MM.1S (cell line): ENCODE results near the gene SF3A2.

Experiments
- DNase-seq: peaks from one replicate; pipeline ENCODE4 v3.0.0-alpha.2; 2015
- H2AFZ ChIP-seq: fragments of 300-600 bp; sonication (generic); 2 replicates; pipeline ENCODE4 v1.6.0; 2016; ENCODE audit warnings: antibody characterized with exemption, low read length
- H3F3A ChIP-seq: fragments of 300-600 bp; sonication (generic); 2 replicates; pipeline ENCODE4 v1.6.1; 2016; ENCODE audit warnings: mild to moderate bottlenecking, antibody characterized with exemption, low read length, moderate library complexity, mixed read lengths; ENCODE audit not compliant: insufficient read depth
- H3K27ac ChIP-seq: fragments of 300-600 bp; sonication (generic); 2 replicates; pipeline ENCODE4 v1.5.1; 2016; ENCODE audit warnings: mild to moderate bottlenecking, low read length
- H3K27me3 ChIP-seq: fragments of 300-600 bp; sonication (generic); replicated peaks from 2 replicates; pipeline ENCODE4 v1.6.0; 2016; ENCODE audit warnings: low read length; ENCODE audit not compliant: insufficient read depth
- H3K36me3 ChIP-seq: fragments of 300-600 bp; sonication (generic); replicated peaks from 2 replicates; pipeline ENCODE4 v1.6.1; 2016; ENCODE audit warnings: mild to moderate bottlenecking, low read length, mixed read lengths; ENCODE audit not compliant: insufficient read depth
- H3K4me1 ChIP-seq: fragments of 300-600 bp; sonication (generic); 2 replicates; pipeline ENCODE4 v1.6.1; 2016; ENCODE audit warnings: low read length, mixed read lengths
- H3K4me2 ChIP-seq: fragments of 300-600 bp; sonication (generic); 2 replicates; pipeline ENCODE4 v1.6.0; 2016; ENCODE audit warnings: low read depth, low read length
- H3K4me3 ChIP-seq: fragments of 300-600 bp; sonication (generic); 2 replicates; pipeline ENCODE4 v1.5.1; 2016; ENCODE audit warnings: low read length, mixed read lengths
- H3K79me2 ChIP-seq: fragments of 300-600 bp; sonication (generic); 2 replicates; pipeline ENCODE4 v1.6.1; 2016; ENCODE audit warnings: mixed run types, low read length, mixed read lengths
- H3K9ac ChIP-seq: fragments of 300-600 bp; sonication (generic); 2 replicates; pipeline ENCODE4 v1.6.1; 2016; ENCODE audit warnings: low read length, mixed read lengths
- H3K9me2 ChIP-seq: fragments of 300-600 bp; sonication (generic); replicated peaks from 2 replicates; pipeline ENCODE4 v1.6.1; 2016; ENCODE audit warnings: mild to moderate bottlenecking, low read length, mixed read lengths; ENCODE audit not compliant: insufficient read depth
- H3K9me3 ChIP-seq: fragments of 300-600 bp; sonication (generic); replicated peaks from 2 replicates; pipeline ENCODE4 v1.6.1; 2016; ENCODE audit warnings: mild to moderate bottlenecking, low read length, mixed read lengths; ENCODE audit not compliant: insufficient read depth
- H4K20me1 ChIP-seq: fragments of 300-600 bp; sonication (generic); 2 replicates; pipeline ENCODE4 v1.6.1; 2016; ENCODE audit warnings: mild to moderate bottlenecking, low read length, moderate library complexity, mixed read lengths; ENCODE audit not compliant: insufficient read depth
- EZH2 ChIP-seq: fragments of 300-600 bp; sonication (generic); optimal IDR thresholded peaks from 2 replicates; pipeline ENCODE3; 2017; ENCODE audit warnings: low read depth, mild to moderate bottlenecking, antibody characterized with exemption, low read length, mixed read lengths
- EZH2phosphoT487 ChIP-seq: fragments of 300-600 bp; sonication (generic); IDR thresholded peaks from 2 replicates; pipeline ENCODE4 v1.6.1; 2018; ENCODE audit warnings: antibody characterized with exemption, low read length
- TF ChIP-seq, protein P1 (sequence below): fragments of 300-600 bp; sonication (generic); IDR thresholded peaks from 2 replicates; pipeline ENCODE4 v1.5.1; 2016; ENCODE audit warnings: antibody characterized with exemption, low read length, mixed read lengths

Gene SF3A2

GRCh38 chr19:2210206-2210605 lies 26.4 kb upstream of the SF3A2 start:
- Histone ChIP-seq H3K9me2 (no peaks in the 10 kb centered on the region), H3K79me2 (peaks cover 50% of the 10 kb centered on the region), H3F3A (no peaks in the 10 kb centered on the region), H3K4me1 (no peaks in the 10 kb centered on the region), H3K27me3 (no peaks in the 10 kb centered on the region), H3K4me2 (no peak overlapping the region), H3K4me3 (no peak overlapping the region), H4K20me1 (no peaks in the 10 kb centered on the region), H3K9me3 (no peaks in the 10 kb centered on the region), H3K36me3 (peaks cover 30% of the 10 kb centered on the region; the same call in 1 of the 2 replicates), H3K9ac (no peak overlapping the region), H3K27ac (no peak overlapping the region), H2AFZ (no peak overlapping the region)
- no peak for DNase-seq
- no peak for TF ChIP-seq EZH2phosphoT487
- TF ChIP-seq, protein P1, sequence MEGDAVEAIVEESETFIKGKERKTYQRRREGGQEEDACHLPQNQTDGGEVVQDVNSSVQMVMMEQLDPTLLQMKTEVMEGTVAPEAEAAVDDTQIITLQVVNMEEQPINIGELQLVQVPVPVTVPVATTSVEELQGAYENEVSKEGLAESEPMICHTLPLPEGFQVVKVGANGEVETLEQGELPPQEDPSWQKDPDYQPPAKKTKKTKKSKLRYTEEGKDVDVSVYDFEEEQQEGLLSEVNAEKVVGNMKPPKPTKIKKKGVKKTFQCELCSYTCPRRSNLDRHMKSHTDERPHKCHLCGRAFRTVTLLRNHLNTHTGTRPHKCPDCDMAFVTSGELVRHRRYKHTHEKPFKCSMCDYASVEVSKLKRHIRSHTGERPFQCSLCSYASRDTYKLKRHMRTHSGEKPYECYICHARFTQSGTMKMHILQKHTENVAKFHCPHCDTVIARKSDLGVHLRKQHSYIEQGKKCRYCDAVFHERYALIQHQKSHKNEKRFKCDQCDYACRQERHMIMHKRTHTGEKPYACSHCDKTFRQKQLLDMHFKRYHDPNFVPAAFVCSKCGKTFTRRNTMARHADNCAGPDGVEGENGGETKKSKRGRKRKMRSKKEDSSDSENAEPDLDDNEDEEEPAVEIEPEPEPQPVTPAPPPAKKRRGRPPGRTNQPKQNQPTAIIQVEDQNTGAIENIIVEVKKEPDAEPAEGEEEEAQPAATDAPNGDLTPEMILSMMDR = no peak
- no peak for TF ChIP-seq EZH2

DNA sequence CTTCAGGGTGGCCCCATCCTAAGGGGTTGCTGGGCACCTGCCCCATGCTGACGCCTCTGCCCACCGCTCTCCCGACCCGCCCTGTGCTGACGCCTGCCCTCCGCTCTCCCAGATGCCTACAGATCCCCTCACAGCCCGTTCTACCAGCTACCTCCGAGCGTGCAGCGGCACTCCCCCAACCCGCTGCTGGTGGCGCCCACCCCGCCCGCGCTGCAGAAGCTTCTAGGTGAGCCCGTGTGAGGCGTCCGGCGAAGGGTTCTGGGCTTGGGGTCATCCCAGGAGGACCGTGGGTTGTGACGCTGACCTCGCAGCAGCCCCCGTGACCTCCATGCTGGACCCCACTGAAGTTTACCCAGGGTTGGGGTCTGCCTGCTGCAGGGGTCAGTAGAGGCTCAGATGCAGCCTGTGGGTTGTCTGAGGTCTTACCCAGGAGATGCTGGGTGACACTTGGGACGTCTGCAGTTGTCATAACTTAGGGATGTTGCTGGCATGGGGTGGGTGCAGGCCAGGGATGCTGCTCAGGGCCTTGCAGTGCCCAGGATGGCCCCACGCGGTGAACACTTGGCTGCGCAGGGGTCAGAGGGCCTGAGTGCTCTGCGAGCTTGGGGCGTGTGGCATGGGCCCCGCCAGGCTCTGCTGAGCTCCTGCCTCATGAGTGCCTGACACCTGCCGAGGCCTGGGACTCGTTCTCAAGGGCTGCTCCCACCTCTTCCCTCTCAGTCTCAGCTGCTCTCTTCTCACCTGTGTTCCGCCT lies 25.5 kb upstream of the SF3A2 start:
- Histone ChIP-seq H3K79me2 (peaks cover 56% of the 10 kb centered on the region), H3K4me3 (no peak overlapping the region), H3F3A (no peaks in the 10 kb centered on the region), H3K4me1 (no peaks in the 10 kb centered on the region), H3K27ac (no peak overlapping the region), H2AFZ (no peak overlapping the region), H3K9me2 (no peaks in the 10 kb centered on the region), H4K20me1 (no peaks in the 10 kb centered on the region), H3K27me3 (no peaks in the 10 kb centered on the region), H3K9me3 (no peaks in the 10 kb centered on the region), H3K36me3 (peaks cover 35% of the 10 kb centered on the region; the same call in 1 of the 2 replicates), H3K9ac (no peak overlapping the region), H3K4me2 (no peak overlapping the region)
- DNase-seq = no peak
- TF ChIP-seq EZH2phosphoT487 = no peak
- TF ChIP-seq, protein P1 = no peak
- no peak for TF ChIP-seq EZH2

GRCh38 chr19:2212861-2213711 lies 23.5 kb upstream of the SF3A2 start:
- Histone ChIP-seq H2AFZ (no peak overlapping the region), H3K9me3 (no peaks in the 10 kb centered on the region), H3K4me3 (no peak overlapping the region), H3K9ac (no peak overlapping the region), H3K27me3 (no peaks in the 10 kb centered on the region), H3K36me3 (peaks cover 46% of the 10 kb centered on the region), H3K4me2 (no peak overlapping the region), H3K9me2 (no peaks in the 10 kb centered on the region), H3F3A (no peaks in the 10 kb centered on the region), H3K27ac (no peak overlapping the region), H3K4me1 (no peaks in the 10 kb centered on the region), H3K79me2 (peaks cover 50% of the 10 kb centered on the region), H4K20me1 (no peaks in the 10 kb centered on the region)
- no peak for TF ChIP-seq EZH2
- TF ChIP-seq, protein P1 = no peak
- TF ChIP-seq EZH2phosphoT487 = no peak
- DNase-seq = no peak
